ENCODE measurements around the gene DNAAF8.

The DNAAF8 gene

GRCh38 chr16:4752351-4753100 is 18.2 kb downstream of the DNAAF8 start:
- peaks cover 0 to 2% of the 10 kb centered on the region in 2 donors for H3K4me1 ChIP-seq (ENCODE audit: control insufficient read depth in 2 of 2, insufficient read depth in 2 of 2, low read length in 2 of 2)
- H3K36me3 ChIP-seq (ENCODE audit: control insufficient read depth in 2 of 2, insufficient read depth in 2 of 2, low read length in 2 of 2) = peaks cover 26 to 39% of the 10 kb centered on the region in 2 donors
- H3K4me3 ChIP-seq (ENCODE audit: low read length in 2 of 2) = no peak overlapping the region
- no peak overlapping the region for H3K27ac ChIP-seq (ENCODE audit: low read depth in 2 of 2, low read length in 2 of 2)
- peaks cover 0 to 2% of the 10 kb centered on the region in 2 donors for H3K9me3 ChIP-seq (ENCODE audit: control insufficient read depth in 2 of 2, low read length in 2 of 2)
- no peaks in the 10 kb centered on the region for H3K27me3 ChIP-seq (ENCODE audit: control insufficient read depth in 2 of 2, insufficient read depth in 2 of 2, low read length in 2 of 2)
- no peak overlapping the region for H3K9ac ChIP-seq (ENCODE audit: low read depth in 1 of 2, low read length in 2 of 2)

DNA sequence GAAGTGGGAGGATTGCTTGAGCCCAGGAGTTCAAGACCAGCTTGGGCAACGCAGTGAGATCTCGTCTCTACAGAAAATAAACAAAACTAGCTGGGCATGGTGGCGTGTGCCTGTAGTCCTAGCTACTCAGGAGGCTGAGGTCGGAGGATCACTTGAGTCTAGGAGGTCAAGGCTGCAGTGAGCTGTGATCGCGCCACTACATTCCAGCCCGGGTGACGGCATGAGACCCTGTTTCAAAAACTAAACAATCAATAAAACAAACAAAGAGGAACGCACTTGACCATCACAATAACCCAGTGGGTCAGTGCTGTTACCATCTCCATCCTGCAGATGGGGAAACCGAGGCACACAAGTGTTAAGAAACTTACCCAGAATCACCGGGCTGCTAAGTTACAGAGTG is 18.9 kb downstream of the DNAAF8 start:
- Histone ChIP-seq H3K9me3 (ENCODE audit: control insufficient read depth in 2 of 2, low read length in 2 of 2) (peaks cover 0 to 2% of the 10 kb centered on the region in 2 donors), H3K27ac (ENCODE audit: low read depth in 2 of 2, low read length in 2 of 2) (no peak overlapping the region), H3K27me3 (ENCODE audit: control insufficient read depth in 2 of 2, insufficient read depth in 2 of 2, low read length in 2 of 2) (no peaks in the 10 kb centered on the region), H3K4me1 (ENCODE audit: control insufficient read depth in 2 of 2, insufficient read depth in 2 of 2, low read length in 2 of 2) (no peaks in the 10 kb centered on the region), H3K9ac (ENCODE audit: low read depth in 1 of 2, low read length in 2 of 2) (no peak overlapping the region), H3K36me3 (ENCODE audit: control insufficient read depth in 2 of 2, insufficient read depth in 2 of 2, low read length in 2 of 2) (peaks cover 26 to 43% of the 10 kb centered on the region in 2 donors), H3K4me3 (ENCODE audit: low read length in 2 of 2) (no peak overlapping the region)

DNA sequence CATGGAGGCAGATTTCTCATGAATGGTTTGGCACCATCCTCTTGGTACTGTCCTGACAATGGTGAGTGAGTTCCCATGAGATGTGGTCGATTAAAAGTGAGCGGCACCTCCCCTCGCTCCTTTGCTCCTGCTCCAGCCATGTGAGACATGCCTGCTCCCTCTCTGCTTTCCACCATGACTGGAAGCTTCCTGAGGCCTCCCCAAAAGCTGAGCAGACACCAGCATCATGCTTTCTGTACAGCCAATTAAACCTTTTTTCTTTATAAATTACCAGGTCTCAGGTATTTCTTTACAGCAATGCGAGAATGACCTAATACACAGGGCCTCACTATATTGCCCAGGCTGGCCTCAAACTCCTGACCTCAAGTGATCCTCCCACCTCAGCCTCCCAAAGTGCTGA is 20.5 kb downstream of the DNAAF8 start:
- Histone ChIP-seq H3K9ac (ENCODE audit: low read depth in 1 of 2, low read length in 2 of 2) (no peak overlapping the region), H3K4me1 (ENCODE audit: control insufficient read depth in 2 of 2, insufficient read depth in 2 of 2, low read length in 2 of 2) (no peaks in the 10 kb centered on the region), H3K36me3 (ENCODE audit: control insufficient read depth in 2 of 2, insufficient read depth in 2 of 2, low read length in 2 of 2) (peaks cover 29 to 56% of the 10 kb centered on the region in 2 donors), H3K9me3 (ENCODE audit: control insufficient read depth in 2 of 2, low read length in 2 of 2) (peaks cover 0 to 2% of the 10 kb centered on the region in 2 donors), H3K4me3 (ENCODE audit: low read length in 2 of 2) (no peak overlapping the region), H3K27ac (ENCODE audit: low read depth in 2 of 2, low read length in 2 of 2) (no peak overlapping the region), H3K27me3 (ENCODE audit: control insufficient read depth in 2 of 2, insufficient read depth in 2 of 2, low read length in 2 of 2) (no peaks in the 10 kb centered on the region)

- no peaks in the 10 kb centered on the region for H3K4me1 ChIP-seq (ENCODE audit: control insufficient read depth in 2 of 2, insufficient read depth in 2 of 2, low read length in 2 of 2)
- peaks cover 0 to 2% of the 10 kb centered on the region in 2 donors for H3K9me3 ChIP-seq (ENCODE audit: control insufficient read depth in 2 of 2, low read length in 2 of 2)
- H3K9ac ChIP-seq (ENCODE audit: low read depth in 1 of 2, low read length in 2 of 2) = no peak overlapping the region
- no peaks in the 10 kb centered on the region for H3K27me3 ChIP-seq (ENCODE audit: control insufficient read depth in 2 of 2, insufficient read depth in 2 of 2, low read length in 2 of 2)
- no peak overlapping the region for H3K27ac ChIP-seq (ENCODE audit: low read depth in 2 of 2, low read length in 2 of 2)
- H3K4me3 ChIP-seq (ENCODE audit: low read length in 2 of 2) = no peak overlapping the region
- H3K36me3 ChIP-seq (ENCODE audit: control insufficient read depth in 2 of 2, insufficient read depth in 2 of 2, low read length in 2 of 2) = peaks cover 37 to 64% of the 10 kb centered on the region in 2 donors
Measured at GRCh38 chr16:4755687-4756086, 21.4 kb downstream of the DNAAF8 start.

- H3K9me3 ChIP-seq (ENCODE audit: control insufficient read depth in 2 of 2, low read length in 2 of 2) = peaks cover 0 to 2% of the 10 kb centered on the region in 2 donors
- no peak overlapping the region for H3K4me3 ChIP-seq (ENCODE audit: low read length in 2 of 2)
- H3K27ac ChIP-seq (ENCODE audit: low read depth in 2 of 2, low read length in 2 of 2) = no peak overlapping the region
- H3K27me3 ChIP-seq (ENCODE audit: control insufficient read depth in 2 of 2, insufficient read depth in 2 of 2, low read length in 2 of 2) = no peaks in the 10 kb centered on the region
- no peak overlapping the region for H3K9ac ChIP-seq (ENCODE audit: low read depth in 1 of 2, low read length in 2 of 2)
- H3K36me3 ChIP-seq (ENCODE audit: control insufficient read depth in 2 of 2, insufficient read depth in 2 of 2, low read length in 2 of 2) = peaks cover 27 to 57% of the 10 kb centered on the region in 2 donors
- H3K4me1 ChIP-seq (ENCODE audit: control insufficient read depth in 2 of 2, insufficient read depth in 2 of 2, low read length in 2 of 2) = no peaks in the 10 kb centered on the region
Measured at GRCh38 chr16:4760221-4760910, 26.0 kb downstream of the DNAAF8 start.

DNA sequence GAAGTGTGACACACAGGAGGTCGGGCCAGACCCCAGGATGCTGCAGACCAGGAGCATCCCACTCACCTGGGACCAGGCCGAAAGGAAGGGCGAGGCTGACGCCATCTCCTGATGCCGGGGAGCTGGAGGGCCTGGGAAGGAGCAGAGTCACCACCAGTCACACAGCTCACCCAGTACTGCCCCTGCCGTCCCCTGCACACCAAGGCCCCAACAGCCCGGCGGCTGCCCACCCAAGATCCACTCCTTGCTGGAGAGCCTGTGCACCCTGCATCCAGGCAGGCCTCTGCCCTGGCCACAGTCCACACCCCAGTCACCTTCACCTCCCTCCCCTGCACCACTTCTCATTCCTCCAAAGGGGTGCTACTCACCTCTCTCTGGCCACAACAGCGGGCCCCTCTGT is 27.9 kb downstream of the DNAAF8 start:
- Histone ChIP-seq H3K36me3 (ENCODE audit: control insufficient read depth in 2 of 2, insufficient read depth in 2 of 2, low read length in 2 of 2) (peaks cover 24 to 53% of the 10 kb centered on the region in 2 donors), H3K9me3 (ENCODE audit: control insufficient read depth in 2 of 2, low read length in 2 of 2) (no peaks in the 10 kb centered on the region), H3K27ac (ENCODE audit: low read depth in 2 of 2, low read length in 2 of 2) (no peak overlapping the region), H3K27me3 (ENCODE audit: control insufficient read depth in 2 of 2, insufficient read depth in 2 of 2, low read length in 2 of 2) (no peaks in the 10 kb centered on the region), H3K9ac (ENCODE audit: low read depth in 1 of 2, low read length in 2 of 2) (no peak overlapping the region), H3K4me3 (ENCODE audit: low read length in 2 of 2) (no peak overlapping the region), H3K4me1 (ENCODE audit: control insufficient read depth in 2 of 2, insufficient read depth in 2 of 2, low read length in 2 of 2) (peaks cover 5 to 9% of the 10 kb centered on the region in 2 donors)

GRCh38 chr16:4763791-4764190 is 29.5 kb downstream of the DNAAF8 start:
- Histone ChIP-seq H3K36me3 (ENCODE audit: control insufficient read depth in 2 of 2, insufficient read depth in 2 of 2, low read length in 2 of 2) (peaks cover 24 to 45% of the 10 kb centered on the region in 2 donors), H3K4me3 (ENCODE audit: low read length in 2 of 2) (no peak overlapping the region), H3K27me3 (ENCODE audit: control insufficient read depth in 2 of 2, insufficient read depth in 2 of 2, low read length in 2 of 2) (no peaks in the 10 kb centered on the region), H3K4me1 (ENCODE audit: control insufficient read depth in 2 of 2, insufficient read depth in 2 of 2, low read length in 2 of 2) (peaks cover 14 to 19% of the 10 kb centered on the region in 2 donors), H3K9me3 (ENCODE audit: control insufficient read depth in 2 of 2, low read length in 2 of 2) (no peaks in the 10 kb centered on the region), H3K9ac (ENCODE audit: low read depth in 1 of 2, low read length in 2 of 2) (no peak overlapping the region), H3K27ac (ENCODE audit: low read depth in 2 of 2, low read length in 2 of 2) (no peak overlapping the region)

GRCh38 chr16:4765511-4766474 is 31.5 kb downstream of the DNAAF8 start:
- peak overlapping the region; percentile 84 to 87 for H3K9ac ChIP-seq (ENCODE audit: low read depth in 1 of 2, low read length in 2 of 2)
- no peak overlapping the region for H3K27ac ChIP-seq (ENCODE audit: low read depth in 2 of 2, low read length in 2 of 2)

DNA sequence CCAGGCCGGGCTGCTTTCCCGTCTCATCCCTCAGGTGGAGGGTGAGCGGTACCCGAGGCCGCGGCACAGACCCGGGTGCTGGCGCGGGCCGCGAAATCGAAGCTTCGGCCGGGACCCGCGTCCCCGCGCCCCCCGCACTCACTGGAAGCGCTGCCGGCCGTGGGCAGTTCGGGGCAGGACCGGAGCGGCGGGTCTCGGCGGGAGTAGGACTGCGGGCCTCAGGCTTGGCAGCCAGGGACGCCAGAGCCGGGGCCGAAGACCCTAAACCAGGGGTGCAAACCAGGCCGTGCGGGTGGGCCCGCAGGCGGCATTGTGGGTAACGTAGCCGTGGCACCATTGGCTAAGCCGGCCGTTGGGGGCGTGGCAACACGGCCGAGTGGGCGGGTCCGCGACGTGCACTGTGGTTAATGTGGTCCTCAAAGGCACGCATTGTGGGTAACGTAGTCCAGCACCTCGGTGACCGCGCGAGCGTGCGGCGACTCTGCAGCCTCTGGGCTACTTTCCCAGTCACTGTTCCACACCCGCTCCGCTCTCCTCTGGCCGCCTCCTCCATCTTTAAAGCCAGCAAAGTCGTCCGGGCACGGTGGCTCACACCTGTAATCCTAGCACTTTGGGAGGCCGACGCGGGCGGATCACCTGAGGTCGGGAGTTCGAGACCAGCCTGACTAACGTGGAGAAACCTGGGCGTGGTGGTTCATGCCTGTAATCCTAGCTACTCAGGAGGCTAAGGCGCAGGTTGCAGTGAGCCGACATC is 32.7 kb downstream of the DNAAF8 start, which contains the start of gene ZNF500:
ZNF500 (minus strand) TSS at position 288 of the 754 bp plus-strand sequence. CDS start 1,184 bp downstream, outside the sequence.
- peak within 1 kb of the TSS; percentile 84 to 87 for H3K9ac ChIP-seq (ENCODE audit: low read depth in 1 of 2, low read length in 2 of 2)
- no peaks in the 10 kb centered on the region for H3K9me3 ChIP-seq (ENCODE audit: control insufficient read depth in 2 of 2, low read length in 2 of 2)
- H3K27me3 ChIP-seq (ENCODE audit: control insufficient read depth in 2 of 2, insufficient read depth in 2 of 2, low read length in 2 of 2) = no peaks in the 10 kb centered on the region
- peaks cover 20 to 24% of the 10 kb centered on the region in 2 donors for H3K4me1 ChIP-seq (ENCODE audit: control insufficient read depth in 2 of 2, insufficient read depth in 2 of 2, low read length in 2 of 2)
- peak within 1 kb of the TSS; percentile 73 to 96 for H3K4me3 ChIP-seq (ENCODE audit: low read length in 2 of 2)
- H3K36me3 ChIP-seq (ENCODE audit: control insufficient read depth in 2 of 2, insufficient read depth in 2 of 2, low read length in 2 of 2) = peaks cover 11 to 22% of the 10 kb centered on the region in 2 donors
- H3K27ac ChIP-seq (ENCODE audit: low read depth in 2 of 2, low read length in 2 of 2) = peak within 1 kb of the TSS; percentile 88 to 95

More at GRCh38 chr16:4765511-4766474, 31.5 kb downstream of the DNAAF8 start:
- Histone ChIP-seq H3K36me3 (ENCODE audit: control insufficient read depth in 2 of 2, insufficient read depth in 2 of 2, low read length in 2 of 2) (peaks cover 12 to 28% of the 10 kb centered on the region in 2 donors), H3K4me3 (ENCODE audit: low read length in 2 of 2) (peak overlapping the region; percentile 73 to 96), H3K4me1 (ENCODE audit: control insufficient read depth in 2 of 2, insufficient read depth in 2 of 2, low read length in 2 of 2) (peaks cover 20 to 24% of the 10 kb centered on the region in 2 donors), H3K9me3 (ENCODE audit: control insufficient read depth in 2 of 2, low read length in 2 of 2) (no peaks in the 10 kb centered on the region), H3K27me3 (ENCODE audit: control insufficient read depth in 2 of 2, insufficient read depth in 2 of 2, low read length in 2 of 2) (no peaks in the 10 kb centered on the region)

All from mucosa of rectum (tissue), 2 donors.